Measurements from ENCODE around the gene UNC5A.

UNC5A gene

DNA sequence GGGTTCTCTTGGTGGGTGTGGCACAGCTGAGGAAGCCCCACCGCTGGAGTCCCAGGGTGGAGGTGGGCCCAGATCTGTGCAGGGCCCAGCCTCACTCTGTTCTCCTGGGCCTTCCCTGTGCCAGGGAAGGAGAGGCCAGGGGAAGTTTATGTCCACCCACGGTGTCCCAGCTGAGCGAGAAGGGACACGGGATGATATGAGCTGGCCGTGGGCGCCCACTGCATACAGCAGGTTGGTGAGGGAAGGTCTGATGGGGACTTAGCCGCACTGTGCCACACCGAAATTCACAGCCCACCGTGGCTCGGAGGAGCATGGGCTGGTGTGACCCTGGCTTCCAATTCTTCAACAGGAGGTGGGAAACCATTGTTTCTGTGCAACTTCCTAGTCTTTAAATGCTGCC lies 33.9 kb downstream of the UNC5A start:
- no peak overlapping the region for H3K4me3 ChIP-seq (ENCODE audit: low read depth, low read length)
- no peak for DNase-seq (ENCODE audit: low read depth)
- TF ChIP-seq, protein P1, sequence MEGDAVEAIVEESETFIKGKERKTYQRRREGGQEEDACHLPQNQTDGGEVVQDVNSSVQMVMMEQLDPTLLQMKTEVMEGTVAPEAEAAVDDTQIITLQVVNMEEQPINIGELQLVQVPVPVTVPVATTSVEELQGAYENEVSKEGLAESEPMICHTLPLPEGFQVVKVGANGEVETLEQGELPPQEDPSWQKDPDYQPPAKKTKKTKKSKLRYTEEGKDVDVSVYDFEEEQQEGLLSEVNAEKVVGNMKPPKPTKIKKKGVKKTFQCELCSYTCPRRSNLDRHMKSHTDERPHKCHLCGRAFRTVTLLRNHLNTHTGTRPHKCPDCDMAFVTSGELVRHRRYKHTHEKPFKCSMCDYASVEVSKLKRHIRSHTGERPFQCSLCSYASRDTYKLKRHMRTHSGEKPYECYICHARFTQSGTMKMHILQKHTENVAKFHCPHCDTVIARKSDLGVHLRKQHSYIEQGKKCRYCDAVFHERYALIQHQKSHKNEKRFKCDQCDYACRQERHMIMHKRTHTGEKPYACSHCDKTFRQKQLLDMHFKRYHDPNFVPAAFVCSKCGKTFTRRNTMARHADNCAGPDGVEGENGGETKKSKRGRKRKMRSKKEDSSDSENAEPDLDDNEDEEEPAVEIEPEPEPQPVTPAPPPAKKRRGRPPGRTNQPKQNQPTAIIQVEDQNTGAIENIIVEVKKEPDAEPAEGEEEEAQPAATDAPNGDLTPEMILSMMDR (IDR thresholded peaks at IDR 0.05; ENCODE audit: control insufficient read depth, extremely low read depth, insufficient read depth) = no peak

DNA sequence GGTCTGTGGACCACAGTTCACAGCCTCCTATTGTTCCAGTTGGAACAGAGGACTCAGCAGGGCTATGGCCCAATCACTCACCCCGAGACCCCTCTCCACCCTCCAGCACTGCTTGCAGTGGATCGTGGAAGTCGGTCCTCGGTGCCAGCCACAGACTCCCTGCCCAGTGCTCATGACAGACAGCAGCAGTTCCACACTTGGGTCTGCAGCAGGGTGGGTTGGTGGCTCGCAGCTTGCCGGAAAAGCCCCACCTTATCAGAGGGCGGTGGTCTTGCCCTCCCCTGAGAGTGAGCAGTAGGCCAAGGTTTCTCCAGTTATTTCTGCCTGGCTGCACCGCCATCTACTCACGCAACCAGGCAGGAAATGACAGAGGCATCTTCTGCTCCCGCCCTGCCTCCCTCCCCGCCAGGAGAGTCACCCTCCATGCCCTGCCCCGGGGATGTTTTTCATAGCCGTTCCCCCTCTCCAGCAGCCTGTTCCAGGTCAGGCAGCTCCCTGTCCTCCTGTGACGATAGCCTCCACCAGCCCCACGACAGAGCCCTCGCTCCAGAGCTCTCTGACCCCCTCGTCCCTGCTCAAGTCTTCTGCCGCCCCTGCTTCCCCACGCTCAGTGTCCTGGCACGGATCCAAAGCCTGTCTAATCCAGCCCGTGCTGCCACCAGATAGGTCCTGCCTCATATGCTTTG lies 34.5 kb downstream of the UNC5A start:
- TF ChIP-seq, protein P1 (IDR thresholded peaks at IDR 0.05; ENCODE audit: control insufficient read depth, extremely low read depth, insufficient read depth) = no peak
- no peak overlapping the region for H3K4me3 ChIP-seq (ENCODE audit: low read depth, low read length)
- no peak for DNase-seq (ENCODE audit: low read depth)

DNA sequence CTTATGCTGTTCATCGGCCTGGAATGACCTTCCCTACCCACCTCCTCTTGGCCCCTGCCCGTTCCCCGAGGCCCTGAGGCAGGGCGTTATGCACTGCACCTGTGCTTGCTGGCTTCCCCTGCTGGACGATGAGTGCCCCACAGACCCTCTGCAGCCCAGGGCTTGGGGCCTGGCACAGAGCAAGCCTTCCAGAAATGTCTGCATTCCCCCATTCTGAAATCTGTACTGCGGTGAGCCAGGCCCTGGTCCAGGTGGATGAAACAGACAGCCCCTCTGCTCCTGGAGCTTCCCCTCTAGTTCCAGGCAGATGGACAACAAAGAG lies 35.0 kb downstream of the UNC5A start:
- no peak overlapping the region for H3K4me3 ChIP-seq (ENCODE audit: low read depth, low read length)
- TF ChIP-seq, protein P1 (IDR thresholded peaks at IDR 0.05; ENCODE audit: control insufficient read depth, extremely low read depth, insufficient read depth) = no peak
- no peak for DNase-seq (ENCODE audit: low read depth)

DNA sequence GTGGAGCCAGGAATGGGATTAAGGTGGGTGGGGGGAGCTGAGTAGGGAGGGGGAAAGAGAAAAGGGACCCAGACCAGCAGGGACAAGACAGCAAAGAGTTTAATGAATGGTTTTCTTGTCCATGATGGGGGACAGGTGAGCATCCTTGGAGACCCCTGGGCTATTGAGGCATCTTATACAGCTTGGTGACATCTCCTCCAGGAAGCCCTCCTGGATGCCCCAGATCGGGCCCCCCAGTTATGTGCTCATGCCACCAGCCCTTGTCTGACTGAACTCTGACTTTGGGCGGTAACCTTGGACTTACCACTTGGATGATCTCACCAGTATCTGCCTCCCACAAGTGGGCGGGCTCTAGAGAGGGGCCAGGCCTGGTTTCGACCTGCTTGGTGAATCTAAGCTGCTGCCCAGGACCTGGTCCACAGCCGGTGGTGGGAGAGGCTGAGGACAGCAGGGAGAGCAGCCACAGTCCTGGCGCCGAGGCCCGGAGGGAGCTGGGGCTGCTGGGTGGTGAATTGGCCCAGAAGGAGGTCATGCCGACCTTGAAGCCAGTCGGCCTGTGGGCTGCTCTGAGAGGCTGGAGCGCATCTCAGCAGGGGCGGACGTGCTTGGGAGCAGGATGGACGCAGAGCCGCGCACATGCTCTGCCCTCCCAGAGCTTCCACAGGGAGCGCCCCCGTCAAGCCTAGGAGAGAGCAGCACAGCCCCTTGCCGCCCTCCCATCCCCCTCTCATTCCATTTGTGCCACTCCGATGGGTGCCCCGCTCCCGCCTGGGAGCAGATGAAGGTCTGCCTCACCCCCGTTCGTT lies 36.2 kb downstream of the UNC5A start:
- DNase-seq (ENCODE audit: low read depth) = no peak

DNA sequence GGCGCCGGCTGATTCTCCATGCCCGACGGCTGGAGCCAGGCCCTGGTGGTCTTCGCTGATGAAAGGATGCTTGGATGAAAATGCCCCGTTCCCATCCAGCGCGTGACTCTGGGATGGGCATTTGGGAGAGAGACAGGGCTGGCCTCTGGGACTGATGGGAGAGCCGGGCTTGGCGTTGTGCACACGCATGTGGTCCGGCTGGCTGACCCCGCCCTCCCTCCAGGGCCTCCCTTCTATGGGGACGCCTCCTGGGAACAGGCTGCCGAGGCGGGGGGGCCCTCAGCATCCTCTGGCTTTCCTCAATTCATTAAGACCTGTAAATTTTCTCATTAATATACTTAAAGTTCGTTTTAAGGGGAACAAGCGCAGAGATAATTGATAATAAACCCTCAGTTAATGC lies 36.8 kb downstream of the UNC5A start:
- H3K4me3 ChIP-seq (ENCODE audit: low read depth, low read length) = no peak overlapping the region
- DNase-seq (ENCODE audit: low read depth) = no peak
- TF ChIP-seq, protein P1 (IDR thresholded peaks at IDR 0.05; ENCODE audit: control insufficient read depth, extremely low read depth, insufficient read depth) = no peak

More for the DNA sequence above, 36.2 kb downstream of the UNC5A start:
- H3K4me3 ChIP-seq (ENCODE audit: low read depth, low read length) = no peak overlapping the region
- TF ChIP-seq, protein P1 (IDR thresholded peaks at IDR 0.05; ENCODE audit: control insufficient read depth, extremely low read depth, insufficient read depth) = no peak

DNA sequence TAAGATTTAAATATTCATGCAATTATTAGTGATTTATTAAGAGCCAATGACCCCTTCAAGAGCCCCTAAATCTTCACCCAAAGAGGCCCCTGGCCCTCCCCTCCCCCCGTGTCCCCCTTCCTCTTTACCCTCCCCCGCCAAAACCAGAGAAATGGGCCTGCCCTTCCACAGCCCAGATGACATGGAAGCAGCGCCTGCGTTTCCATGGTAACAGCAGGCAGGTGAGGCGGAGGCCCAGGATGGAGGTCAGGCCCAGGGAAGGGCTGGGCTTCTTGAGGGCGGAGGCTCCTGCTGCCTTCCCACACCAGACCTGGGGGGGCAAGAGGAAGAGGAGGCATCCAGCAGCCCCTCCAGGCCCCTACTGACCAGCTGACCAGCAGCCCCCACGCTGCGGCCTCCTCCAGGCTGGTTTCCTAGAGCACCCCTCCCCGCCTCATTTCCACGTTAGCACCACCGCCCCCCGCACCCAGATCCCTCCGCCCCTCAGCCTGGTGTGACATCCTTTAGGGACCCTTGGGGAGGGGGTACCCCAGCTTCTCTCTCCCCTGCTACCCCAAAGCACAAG lies 37.4 kb downstream of the UNC5A start:
- TF ChIP-seq, protein P1 (IDR thresholded peaks at IDR 0.05; ENCODE audit: control insufficient read depth, extremely low read depth, insufficient read depth) = no peak
- no peak overlapping the region for H3K4me3 ChIP-seq (ENCODE audit: low read depth, low read length)
- no peak for DNase-seq (ENCODE audit: low read depth)

Data from LNCaP clone FGC (cell line).